CD4-positive, alpha-beta memory T cell (primary cell): ENCODE measurements around the gene ITGA7. TPM values are rescaled to one million over a fixed set of nuclear protein-coding genes. Genes with fewer than 3 reads are reported as not detected.

Source experiments
- CTCF ChIA-PET: fragments of 350-600 bp; sonication (Branson Sonifier 250); formaldehyde crosslinking; loops from one replicate; lab custom pipeline; 2021; ENCODE audit warnings: inconsistent platforms; ENCODE audit not compliant: partially characterized antibody; lab: Charles Lee
- POLR2A ChIA-PET: fragments of 350-600 bp; sonication (Branson Sonifier 250); formaldehyde crosslinking; loops from one replicate; lab custom pipeline; 2021; ENCODE audit not compliant: partially characterized antibody; lab: Charles Lee
- DNase-seq, 5 donors: peaks; one replicate each; pipeline versions ENCODE4 v3.0.0 to v3.0.0-alpha.2; 2020 to 2022; ENCODE audit warnings: mixed read lengths in 1 of 5
- H3K27ac ChIP-seq: one replicate; pipeline ENCODE4 v1.7.0; 2013; ENCODE audit warnings: low read depth, low read length
- H3K27me3 ChIP-seq: 2 replicates; pipeline ENCODE4 v1.7.0; 2013; ENCODE audit warnings: mild to moderate bottlenecking, low read length, moderate library complexity; ENCODE audit not compliant: insufficient read depth
- H3K36me3 ChIP-seq: 2 replicates; pipeline ENCODE4 v1.7.0; 2013; ENCODE audit warnings: mild to moderate bottlenecking, low read length, moderate library complexity; ENCODE audit not compliant: insufficient read depth
- H3K4me1 ChIP-seq: 2 replicates; pipeline ENCODE4 v1.7.0; 2013; ENCODE audit warnings: mild to moderate bottlenecking, low read length, moderate library complexity; ENCODE audit not compliant: insufficient read depth
- H3K4me3 ChIP-seq, 2 donors: one replicate each; pipeline ENCODE4 v1.7.0; 2013; ENCODE audit warnings: low read length in 2 of 2, mild to moderate bottlenecking in 1 of 2
- H3K9me3 ChIP-seq, 2 donors: one replicate each; pipeline ENCODE4 v1.7.0; 2013; ENCODE audit warnings: low read length in 2 of 2, control low read depth in 1 of 2; ENCODE audit not compliant: control insufficient read depth in 1 of 2
- H3K27ac Mint-ChIP-seq, 7 donors: one replicate each; pipeline ENCODE4 v1.8.0; 2020 to 2021; ENCODE audit warnings: mixed read lengths in 7 of 7, mild to moderate bottlenecking in 6 of 7, inconsistent platforms in 3 of 7, moderate library complexity in 3 of 7
- H3K27me3 Mint-ChIP-seq, 2 donors: one replicate each; pipeline ENCODE4 v1.8.0; 2020 to 2021; ENCODE audit warnings: mixed read lengths in 2 of 2
- H3K36me3 Mint-ChIP-seq, 2 donors: one replicate each; pipeline ENCODE4 v1.8.0; 2020 to 2021; ENCODE audit warnings: mixed read lengths in 2 of 2, inconsistent platforms in 1 of 2, mild to moderate bottlenecking in 1 of 2
- H3K4me1 Mint-ChIP-seq, 4 donors: one replicate each; pipeline ENCODE4 v1.8.0; 2020 to 2021; ENCODE audit warnings: mixed read lengths in 4 of 4, mild to moderate bottlenecking in 1 of 4
- H3K4me3 Mint-ChIP-seq, 8 donors: one replicate each; pipeline ENCODE4 v1.8.0; 2020 to 2021; ENCODE audit warnings: mixed read lengths in 8 of 8, mild to moderate bottlenecking in 7 of 8, moderate library complexity in 6 of 8, inconsistent platforms in 3 of 8
- H3K9me3 Mint-ChIP-seq, 8 donors: one replicate each; pipeline ENCODE4 v1.8.0; 2020 to 2021; ENCODE audit warnings: mixed read lengths in 8 of 8, mild to moderate bottlenecking in 5 of 8, inconsistent platforms in 3 of 8, moderate library complexity in 1 of 8
- intact Hi-C: fragments of 100-400 bp; cut with micrococcal nuclease; formaldehyde crosslinking; loops from one replicate; pipeline ENCODE4 v1.15.1; 2023
- polyA plus RNA-seq, 2 donors: library from polyadenylated mRNA; unstranded; fragments of 300-500 nt; fragmentation: Illumina TruSeq; gene quantifications; one replicate each; pipeline ENCODE4 v1.2.3, GENCODE V29; 2021
- total RNA-seq, 2 experiments: library from RNA; stranded (reverse); gene quantifications; one replicate each; pipeline ENCODE4 v1.2.3, GENCODE V29; 2021

Gene ITGA7
- total and polyA plus RNA-seq, 4 experiments from 2014 or later = 2.5 to 2.9 TPM; not detected in 2

- ChIA-PET POLR2A (no interaction called here), CTCF (no interaction called here)
- Mint-ChIP-seq H3K36me3 (no peaks in the 10 kb centered on the region), H3K27me3 (peaks cover 1 to 6% of the 10 kb centered on the region in 2 donors), H3K27ac (no peak overlapping the region), H3K4me3 (peak overlapping the region in 1 of 8 donors; percentile 11), H3K9me3 (no peaks in the 10 kb centered on the region), H3K4me1 (peaks cover 5 to 11% (median 6%) of the 10 kb centered on the region in 4 donors)
- Histone ChIP-seq H3K4me1 (no peaks in the 10 kb centered on the region), H3K9me3 (no peaks in the 10 kb centered on the region), H3K36me3 (no peaks in the 10 kb centered on the region), H3K4me3 (no peak overlapping the region), H3K27ac (no peak overlapping the region), H3K27me3 (no peaks in the 10 kb centered on the region)
- intact Hi-C loops = no loop called here
- no peak for DNase-seq
Measured at GRCh38 chr12:55687746-55688145, 20.0 kb downstream of the ITGA7 start.

- POLR2A ChIA-PET = no interaction called here
- no peak overlapping the region for H3K27ac ChIP-seq
- no peaks in the 10 kb centered on the region for H3K9me3 Mint-ChIP-seq
- CTCF ChIA-PET = interaction anchor here (0.7 kb wide), 1 partner anchor 40 kb away, joined by 3 read pairs; no protein-coding TSS in a partner anchor
- no peaks in the 10 kb centered on the region for H3K36me3 ChIP-seq
- intact Hi-C loops = no loop called here
- H3K36me3 Mint-ChIP-seq = no peaks in the 10 kb centered on the region
- no peak for DNase-seq
- no peaks in the 10 kb centered on the region for H3K9me3 ChIP-seq
- peaks cover 6% of the 10 kb centered on the region for H3K27me3 ChIP-seq
- no peak overlapping the region for H3K4me3 ChIP-seq
- peaks cover 2 to 10% of the 10 kb centered on the region in 2 donors for H3K27me3 Mint-ChIP-seq
- H3K4me1 ChIP-seq = no peaks in the 10 kb centered on the region
- no peak overlapping the region for H3K27ac Mint-ChIP-seq
- H3K4me3 Mint-ChIP-seq = peak overlapping the region in 1 of 8 donors; percentile 31
- peaks cover 8 to 13% (median 9%) of the 10 kb centered on the region in 4 donors for H3K4me1 Mint-ChIP-seq
Measured at GRCh38 chr12:55686366-55687010, 21.2 kb downstream of the ITGA7 start.

- no peak overlapping the region for H3K4me3 Mint-ChIP-seq
- no peaks in the 10 kb centered on the region for H3K36me3 ChIP-seq
- H3K36me3 Mint-ChIP-seq = no peaks in the 10 kb centered on the region
- H3K27ac ChIP-seq = no peak overlapping the region
- H3K4me1 Mint-ChIP-seq = peaks cover 12 to 21% (median 17%) of the 10 kb centered on the region in 4 donors
- POLR2A ChIA-PET = no interaction called here
- peaks cover 10% of the 10 kb centered on the region for H3K27me3 ChIP-seq
- no peak overlapping the region for H3K27ac Mint-ChIP-seq
- H3K27me3 Mint-ChIP-seq = peaks cover 5 to 17% of the 10 kb centered on the region in 2 donors
- intact Hi-C loops = no loop called here
- H3K9me3 ChIP-seq = no peaks in the 10 kb centered on the region
- CTCF ChIA-PET = no interaction called here
- no peak for DNase-seq
- no peaks in the 10 kb centered on the region for H3K9me3 Mint-ChIP-seq
- no peaks in the 10 kb centered on the region for H3K4me1 ChIP-seq
- no peak overlapping the region for H3K4me3 ChIP-seq
Measured at GRCh38 chr12:55685671-55686070, 22.0 kb downstream of the ITGA7 start.

GRCh38 chr12:55684761-55685370 lies 22.8 kb downstream of the ITGA7 start:
- Histone ChIP-seq H3K4me1 (no peaks in the 10 kb centered on the region), H3K9me3 (no peaks in the 10 kb centered on the region), H3K36me3 (no peaks in the 10 kb centered on the region), H3K4me3 (no peak overlapping the region), H3K27me3 (peaks cover 10% of the 10 kb centered on the region), H3K27ac (no peak overlapping the region)
- Mint-ChIP-seq H3K4me1 (peaks cover 12 to 21% (median 17%) of the 10 kb centered on the region in 4 donors), H3K27me3 (peaks cover 6 to 17% of the 10 kb centered on the region in 2 donors), H3K36me3 (no peaks in the 10 kb centered on the region), H3K27ac (no peak overlapping the region), H3K9me3 (no peaks in the 10 kb centered on the region), H3K4me3 (no peak overlapping the region)
- POLR2A ChIA-PET = no interaction called here
- CTCF ChIA-PET = no interaction called here
- no peak for DNase-seq
- intact Hi-C loops = no loop called here

GRCh38 chr12:55683676-55684075 lies 24.0 kb downstream of the ITGA7 start:
- intact Hi-C loops = no loop called here
- no peak overlapping the region for H3K4me3 ChIP-seq
- H3K27ac ChIP-seq = no peak overlapping the region
- Mint-ChIP-seq H3K27ac (peak overlapping the region in 1 of 7 donors; percentile 52), H3K4me1 (peaks cover 12 to 21% (median 17%) of the 10 kb centered on the region in 4 donors), H3K36me3 (no peaks in the 10 kb centered on the region), H3K4me3 (no peak overlapping the region), H3K9me3 (no peaks in the 10 kb centered on the region), H3K27me3 (peaks cover 11 to 17% of the 10 kb centered on the region in 2 donors)
- ChIA-PET CTCF (no interaction called here), POLR2A (no interaction called here)
- no peaks in the 10 kb centered on the region for H3K36me3 ChIP-seq
- peaks cover 10% of the 10 kb centered on the region for H3K27me3 ChIP-seq
- no peaks in the 10 kb centered on the region for H3K4me1 ChIP-seq
- DNase-seq = no peak
- no peaks in the 10 kb centered on the region for H3K9me3 ChIP-seq

GRCh38 chr12:55682087-55682796 lies 25.5 kb downstream of the ITGA7 start:
- H3K36me3 ChIP-seq = no peaks in the 10 kb centered on the region
- peaks cover 10% of the 10 kb centered on the region for H3K27me3 ChIP-seq
- intact Hi-C loops = no loop called here
- POLR2A ChIA-PET = no interaction called here
- H3K4me3 Mint-ChIP-seq = no peak overlapping the region
- peaks cover 11 to 17% of the 10 kb centered on the region in 2 donors for H3K27me3 Mint-ChIP-seq
- CTCF ChIA-PET = interaction anchor here (0.8 to 1.6 kb wide), 2 partner anchors 10 to 27 kb away, joined by 3 to 5 read pairs; no protein-coding TSS in a partner anchor
- no peaks in the 10 kb centered on the region for H3K9me3 Mint-ChIP-seq
- peaks cover 8 to 21% (median 13%) of the 10 kb centered on the region in 4 donors for H3K4me1 Mint-ChIP-seq
- H3K9me3 ChIP-seq = no peaks in the 10 kb centered on the region
- no peak overlapping the region for H3K4me3 ChIP-seq
- H3K4me1 ChIP-seq = no peaks in the 10 kb centered on the region
- DNase-seq = no peak
- H3K27ac ChIP-seq = no peak overlapping the region
- no peaks in the 10 kb centered on the region for H3K36me3 Mint-ChIP-seq
- no peak overlapping the region for H3K27ac Mint-ChIP-seq
